Coronary artery (tissue), 2 donors: Measurements from ENCODE around the gene PIAS2.
A peak's percentile ranks its signal among the peaks of the same experiment; 100 is the strongest.
"Not testable (repeated sequence)": the region's sequence is repeated elsewhere in the genome, so short reads cannot be mapped to it uniquely, and the experiment has no call there.

Experiments used
- DNase-seq: peaks from one replicate; pipeline ENCODE4 v3.0.0-alpha.2; 2017; ENCODE audit warnings: low spot score
- H3K27ac ChIP-seq, 2 donors: fragments of 200-600 bp; sonication (generic); one replicate each; pipeline ENCODE4 v1.5.1; 2016 to 2019
- H3K4me3 ChIP-seq: fragments of 200-600 bp; sonication (generic); 2 replicates; pipeline ENCODE4 v1.5.1; 2016; ENCODE audit warnings: mild to moderate bottlenecking, moderate library complexity
- CTCF ChIP-seq: fragments of 200-600 bp; sonication (generic); IDR thresholded peaks from one replicate; pipeline ENCODE4 v1.5.1; 2019; ENCODE audit warnings: antibody characterized with exemption

PIAS2 gene

GRCh38 chr18:46917108-46917802 lies at the start of gene PIAS2, which contains the start of gene KATNAL2:
PIAS2 (minus strand) TSS chr18:46917507; CDS start chr18:46917345, 162 bp downstream.
KATNAL2 (plus strand) TSS chr18:46917602; CDS start chr18:46946873, 29,271 bp downstream.
- peak; percentile 77 for DNase-seq
- peak within 1 kb of the TSS; percentile 76 to 89 for H3K27ac ChIP-seq
- no peak for TF ChIP-seq CTCF
- peak within 1 kb of the TSS; percentile 84 for H3K4me3 ChIP-seq

GRCh38 chr18:46966266-46966665 lies 49.0 kb upstream of the PIAS2 start:
- DNase-seq, H3K27ac ChIP-seq, H3K4me3 ChIP-seq: not testable (repeated sequence)

GRCh38 chr18:46964579-46965293 lies 47.4 kb upstream of the PIAS2 start:
- not testable (repeated sequence) for DNase-seq, H3K4me3 ChIP-seq, H3K27ac ChIP-seq

- DNase-seq, H3K27ac ChIP-seq, H3K4me3 ChIP-seq: not testable (repeated sequence)
Measured at GRCh38 chr18:46963656-46964578, 46.6 kb upstream of the PIAS2 start.

GRCh38 chr18:46958209-46958608 lies 40.9 kb upstream of the PIAS2 start:
- Histone ChIP-seq H3K27ac (no peak overlapping the region), H3K4me3 (no peak overlapping the region)
- DNase-seq, result no peak
- TF ChIP-seq CTCF, result no peak

- Histone ChIP-seq H3K4me3 (no peak overlapping the region), H3K27ac (no peak overlapping the region)
- TF ChIP-seq CTCF, result no peak
- DNase-seq, result no peak
Measured at GRCh38 chr18:46953195-46953594, 35.9 kb upstream of the PIAS2 start.

- no peak for TF ChIP-seq CTCF
- Histone ChIP-seq H3K27ac (no peak overlapping the region), H3K4me3 (no peak overlapping the region)
- DNase-seq, result no peak
Measured at GRCh38 chr18:46950064-46950656, 32.9 kb upstream of the PIAS2 start.

- Histone ChIP-seq H3K27ac (no peak overlapping the region), H3K4me3 (peak overlapping the region; percentile 78)
- DNase-seq, result peak; percentile 82
- TF ChIP-seq CTCF, result no peak
Measured at GRCh38 chr18:46946656-46947282, 29.5 kb upstream of the PIAS2 start.
